ENCODE data around the gene TSPYL4.

DNA sequence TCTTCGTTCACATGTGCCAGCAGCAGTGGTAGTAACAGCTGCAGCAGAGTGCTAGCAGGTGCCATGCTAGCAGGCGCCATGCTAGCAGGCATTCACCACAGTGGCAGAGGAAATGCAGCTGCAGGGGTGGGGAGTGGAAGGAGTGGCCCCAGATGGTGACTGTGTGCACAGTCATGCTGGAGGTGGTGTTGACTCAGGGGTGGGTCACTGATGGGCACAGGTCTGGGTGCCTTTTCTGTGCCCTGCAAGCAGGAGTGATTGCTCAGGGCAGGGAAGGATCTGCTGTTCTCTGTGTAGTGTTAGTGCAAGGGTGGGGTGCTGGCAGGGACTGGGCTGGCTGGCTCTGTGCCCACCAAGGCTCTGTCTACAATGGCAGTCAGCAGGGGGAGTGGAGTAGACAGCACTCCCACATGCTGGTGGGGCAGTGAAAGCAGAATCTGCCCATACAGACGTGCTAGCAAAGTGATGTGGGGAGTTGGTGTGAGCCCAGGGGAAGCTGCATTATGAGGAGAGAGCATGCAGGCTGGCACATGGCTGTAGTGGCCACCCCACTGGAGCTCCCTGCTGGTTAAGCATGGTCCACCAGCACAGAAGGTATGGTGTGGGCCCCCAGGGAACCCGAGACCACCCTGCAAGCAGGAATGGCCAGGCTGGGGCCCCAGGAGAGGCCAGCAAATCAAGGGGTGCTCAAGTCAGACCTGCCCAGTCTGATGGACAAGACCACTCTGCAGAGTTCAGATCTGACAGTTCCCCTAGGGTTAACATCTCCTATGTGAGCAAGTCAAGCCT lies 11.4 kb upstream of the TSPYL4 start:
- TF ChIP-seq, protein P1, sequence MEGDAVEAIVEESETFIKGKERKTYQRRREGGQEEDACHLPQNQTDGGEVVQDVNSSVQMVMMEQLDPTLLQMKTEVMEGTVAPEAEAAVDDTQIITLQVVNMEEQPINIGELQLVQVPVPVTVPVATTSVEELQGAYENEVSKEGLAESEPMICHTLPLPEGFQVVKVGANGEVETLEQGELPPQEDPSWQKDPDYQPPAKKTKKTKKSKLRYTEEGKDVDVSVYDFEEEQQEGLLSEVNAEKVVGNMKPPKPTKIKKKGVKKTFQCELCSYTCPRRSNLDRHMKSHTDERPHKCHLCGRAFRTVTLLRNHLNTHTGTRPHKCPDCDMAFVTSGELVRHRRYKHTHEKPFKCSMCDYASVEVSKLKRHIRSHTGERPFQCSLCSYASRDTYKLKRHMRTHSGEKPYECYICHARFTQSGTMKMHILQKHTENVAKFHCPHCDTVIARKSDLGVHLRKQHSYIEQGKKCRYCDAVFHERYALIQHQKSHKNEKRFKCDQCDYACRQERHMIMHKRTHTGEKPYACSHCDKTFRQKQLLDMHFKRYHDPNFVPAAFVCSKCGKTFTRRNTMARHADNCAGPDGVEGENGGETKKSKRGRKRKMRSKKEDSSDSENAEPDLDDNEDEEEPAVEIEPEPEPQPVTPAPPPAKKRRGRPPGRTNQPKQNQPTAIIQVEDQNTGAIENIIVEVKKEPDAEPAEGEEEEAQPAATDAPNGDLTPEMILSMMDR (optimal IDR thresholded peaks at IDR 0.05 in 1 of 3, IDR thresholded peaks at IDR 0.05 in 1 of 3, conservative IDR thresholded peaks at IDR 0.05 in 1 of 3; ENCODE audit: extremely low read depth in 1 of 3, insufficient read depth in 2 of 3, low read length in 3 of 3): no peak
- no peak for TF ChIP-seq EZH2 (IDR thresholded peaks at IDR 0.05; ENCODE audit: low read length)
